NB4 (cell line): Measurements from ENCODE around the gene ACY1.

ENCODE experiments used
- POLR2A ChIP-seq: IDR thresholded peaks from 2 replicates; pipeline ENCODE4 v1.6.1; 2011; ENCODE audit warnings: mild to moderate bottlenecking; ENCODE audit not compliant: insufficient read length; ENCODE audit errors: extremely low read depth
- TF ChIP-seq, protein P1 (sequence below): IDR thresholded peaks from 2 replicates; pipeline ENCODE4 v1.6.1; 2011; ENCODE audit warnings: low read depth, low read length
- TF ChIP-seq, protein P2 (sequence below): IDR thresholded peaks from one replicate; pipeline ENCODE4 v1.5.1; 2012; ENCODE audit warnings: low read depth, low read length

DNA sequence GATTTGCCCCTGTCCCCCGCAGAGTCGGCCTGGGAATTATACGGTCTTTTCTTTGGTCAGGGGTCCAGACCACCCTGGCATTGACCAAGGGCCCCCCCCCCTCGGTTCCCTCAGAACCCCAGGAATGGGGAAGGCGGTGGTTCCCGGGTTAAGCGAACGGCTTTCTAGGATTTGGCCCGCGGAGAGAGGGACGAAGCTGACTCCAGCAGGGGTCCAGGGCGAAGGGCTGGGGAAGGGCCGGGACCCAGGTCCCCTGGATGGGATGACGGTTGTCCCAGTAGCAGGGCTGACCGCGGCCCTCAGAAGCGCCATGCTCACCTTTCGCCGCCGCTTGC lies 41.9 kb upstream of the ACY1 start:
- TF ChIP-seq, protein P1, sequence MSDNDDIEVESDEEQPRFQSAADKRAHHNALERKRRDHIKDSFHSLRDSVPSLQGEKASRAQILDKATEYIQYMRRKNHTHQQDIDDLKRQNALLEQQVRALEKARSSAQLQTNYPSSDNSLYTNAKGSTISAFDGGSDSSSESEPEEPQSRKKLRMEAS: no peak
- TF ChIP-seq, protein P2, sequence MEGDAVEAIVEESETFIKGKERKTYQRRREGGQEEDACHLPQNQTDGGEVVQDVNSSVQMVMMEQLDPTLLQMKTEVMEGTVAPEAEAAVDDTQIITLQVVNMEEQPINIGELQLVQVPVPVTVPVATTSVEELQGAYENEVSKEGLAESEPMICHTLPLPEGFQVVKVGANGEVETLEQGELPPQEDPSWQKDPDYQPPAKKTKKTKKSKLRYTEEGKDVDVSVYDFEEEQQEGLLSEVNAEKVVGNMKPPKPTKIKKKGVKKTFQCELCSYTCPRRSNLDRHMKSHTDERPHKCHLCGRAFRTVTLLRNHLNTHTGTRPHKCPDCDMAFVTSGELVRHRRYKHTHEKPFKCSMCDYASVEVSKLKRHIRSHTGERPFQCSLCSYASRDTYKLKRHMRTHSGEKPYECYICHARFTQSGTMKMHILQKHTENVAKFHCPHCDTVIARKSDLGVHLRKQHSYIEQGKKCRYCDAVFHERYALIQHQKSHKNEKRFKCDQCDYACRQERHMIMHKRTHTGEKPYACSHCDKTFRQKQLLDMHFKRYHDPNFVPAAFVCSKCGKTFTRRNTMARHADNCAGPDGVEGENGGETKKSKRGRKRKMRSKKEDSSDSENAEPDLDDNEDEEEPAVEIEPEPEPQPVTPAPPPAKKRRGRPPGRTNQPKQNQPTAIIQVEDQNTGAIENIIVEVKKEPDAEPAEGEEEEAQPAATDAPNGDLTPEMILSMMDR: no peak
- no peak for TF ChIP-seq POLR2A
